K562 (cell line): Measurements from ENCODE around the gene TOMT. TPM values are rescaled to one million over a fixed set of nuclear protein-coding genes. Genes with fewer than 3 reads are reported as not detected.

Experiments used
- CCNT2 ChIP-seq: IDR thresholded peaks from 2 replicates; pipeline ENCODE4 v1.6.1; 2011; ENCODE audit warnings: borderline replicate concordance, low read depth, mild to moderate bottlenecking, moderate library complexity, mixed read lengths, low read length; ENCODE audit not compliant: insufficient read length; ENCODE audit errors: extremely low read depth
- ETV5 ChIP-seq: sonication (generic); formaldehyde crosslinking; IDR thresholded peaks from 2 replicates; pipeline ENCODE4 v1.4.0; 2020; ENCODE audit warnings: low read depth, mild to moderate bottlenecking, missing genetic modification reagents
- FOS ChIP-seq: IDR thresholded peaks from 3 replicates; pipeline ENCODE4 v1.6.1; 2011; ENCODE audit not compliant: insufficient read length; ENCODE audit errors: extremely low read depth
- KHSRP ChIP-seq: fragments of 450-650 bp; IDR thresholded peaks from 2 replicates; pipeline ENCODE4 v1.6.1; 2017
- MTA2 ChIP-seq: fragments of 450-650 bp; IDR thresholded peaks from 2 replicates; pipeline ENCODE4 v1.6.1; 2016; ENCODE audit warnings: low read depth
- NELFE ChIP-seq: IDR thresholded peaks from 2 replicates; pipeline ENCODE4 v1.6.1; 2011; ENCODE audit warnings: mild to moderate bottlenecking; ENCODE audit not compliant: insufficient read depth, insufficient read length
- NUFIP1 ChIP-seq: fragments of 450-650 bp; IDR thresholded peaks from 2 replicates; pipeline ENCODE4 v1.6.1; 2018; ENCODE audit not compliant: partially characterized antibody
- RHOXF2B ChIP-seq: fragments of 250-450 bp; sonication (Bioruptor Pico); conservative IDR thresholded peaks from 2 replicates; pipeline ENCODE4 v1.5.1; 2021
- TBP ChIP-seq: optimal IDR thresholded peaks from 2 replicates; pipeline ENCODE3; 2011; ENCODE audit warnings: low read depth, low read length, improper control_type of control experiment
- TCF7 ChIP-seq: sonication (generic); IDR thresholded peaks from 2 replicates; pipeline ENCODE4 v1.6.1; 2016; ENCODE audit warnings: antibody characterized with exemption, borderline replicate concordance
- TEAD4 ChIP-seq, 2 experiments: sonication (generic) in 1 of 2; formaldehyde crosslinking in 1 of 2; IDR thresholded peaks; 2 replicates each; pipeline versions ENCODE4 v1.6.1 to v1.8.0; 2012 to 2022; ENCODE audit warnings: borderline replicate concordance in 1 of 2, inconsistent platforms in 1 of 2, low read length in 1 of 2, mild to moderate bottlenecking in 1 of 2, missing genetic modification reagents in 1 of 2
- ZNF143 ChIP-seq: sonication (generic); formaldehyde crosslinking; IDR thresholded peaks from 2 replicates; pipeline ENCODE4 v1.9.0; 2022; ENCODE audit warnings: mild to moderate bottlenecking, missing genetic modification reagents
- ZNF212 ChIP-seq: fragments of 450-650 bp; formaldehyde crosslinking; IDR thresholded peaks from 2 replicates; pipeline ENCODE4 v1.4.0; 2020; ENCODE audit warnings: mild to moderate bottlenecking
- ZNF253 ChIP-seq: fragments of 250-450 bp; sonication (Bioruptor Pico); conservative IDR thresholded peaks from 2 replicates; pipeline ENCODE4 v1.6.1; 2021; ENCODE audit warnings: mild to moderate bottlenecking
- polyA plus RNA-seq, 8 experiments: library from polyadenylated mRNA; depleted of rRNA in 4 of 8; stranded (reverse) in 5 of 8; unstranded in 3 of 8; fragments of >200 nt; fragmentation: Nextera tagmentation in 2 of 8; fragmentation: Illumina TruSeq in 1 of 8; extraction: Ambion mirVana in 2 of 8; extraction: Trizol in 1 of 8; gene quantifications; 2 replicates each; pipeline versions ENCODE4 v1.2.1 to v1.2.3, GENCODE V29; 2011 to 2014; ENCODE audit warnings: inconsistent platforms in 1 of 8, missing spikeins in 1 of 8
- total RNA-seq, 7 experiments: library from RNA; depleted of rRNA in 6 of 7; stranded (reverse); fragments of >200 nt in 6 of 7; fragmentation: Illumina TruSeq in 2 of 7; extraction: Trizol in 2 of 7; gene quantifications; 2 replicates each; pipeline versions ENCODE4 v1.2.1 to v1.2.3, GENCODE V29; 2011 to 2021; ENCODE audit warnings: low replicate concordance in 1 of 7
- TF ChIP-seq, protein P1 (sequence below): fragments of 200-600 bp; sonication (generic); IDR thresholded peaks from one replicate; pipeline ENCODE4 v1.6.1; 2012; ENCODE audit warnings: mild to moderate bottlenecking, low read depth, low read length, inconsistent platforms
- TF ChIP-seq, protein P2 (sequence below): fragments of 450-650 bp; formaldehyde crosslinking; conservative IDR thresholded peaks from 2 replicates; pipeline ENCODE4 v1.4.0; 2022; ENCODE audit warnings: mild to moderate bottlenecking, missing genetic modification characterization

Gene TOMT
- total and polyA plus RNA-seq, 9 of the 15 experiments (the other 6 are each of a cell fraction or from before 2014, with no cell fraction given), result not detected

DNA sequence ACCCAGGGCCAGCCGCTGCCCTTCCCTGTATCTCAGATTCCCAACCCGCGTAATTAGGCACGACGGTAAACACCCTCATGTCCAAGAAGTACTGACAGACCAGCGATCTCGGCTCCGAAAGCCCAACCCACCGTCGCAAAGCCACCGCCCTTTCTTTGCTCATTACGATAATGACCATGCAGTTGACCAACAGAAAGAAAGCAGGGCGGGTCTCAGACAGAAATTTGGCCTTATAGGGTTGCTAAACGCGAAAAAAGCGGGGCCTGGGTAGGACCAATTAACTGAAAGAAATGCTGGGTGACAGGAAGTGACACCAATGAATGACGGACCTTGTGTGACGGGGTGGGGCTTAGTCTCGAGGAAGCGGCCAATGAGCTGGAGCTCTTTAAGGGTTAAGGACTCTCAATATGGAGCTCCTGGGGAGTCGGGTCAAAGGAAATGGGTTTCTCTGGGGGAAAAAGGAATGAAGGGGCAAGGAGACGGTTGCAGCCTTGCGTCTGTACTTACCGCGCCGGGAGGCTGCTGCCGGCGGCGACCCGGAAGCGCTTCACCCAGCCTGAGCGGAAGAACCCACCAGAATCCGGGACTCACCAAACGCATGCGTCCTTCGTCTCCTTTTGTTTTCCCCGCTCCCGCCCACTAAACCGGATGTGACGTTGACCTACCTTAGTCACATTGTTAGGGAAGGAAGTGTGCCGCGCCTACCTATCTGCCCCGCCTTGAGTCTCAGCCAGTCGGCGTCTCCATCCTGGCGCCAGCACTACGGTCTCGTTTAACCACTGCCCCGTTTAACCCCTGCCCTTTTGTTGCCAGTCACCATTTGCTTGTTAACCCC, 6.6 kb downstream of the TOMT start, which contains the start of gene ANAPC15 (continued):
- TF ChIP-seq, protein P1, sequence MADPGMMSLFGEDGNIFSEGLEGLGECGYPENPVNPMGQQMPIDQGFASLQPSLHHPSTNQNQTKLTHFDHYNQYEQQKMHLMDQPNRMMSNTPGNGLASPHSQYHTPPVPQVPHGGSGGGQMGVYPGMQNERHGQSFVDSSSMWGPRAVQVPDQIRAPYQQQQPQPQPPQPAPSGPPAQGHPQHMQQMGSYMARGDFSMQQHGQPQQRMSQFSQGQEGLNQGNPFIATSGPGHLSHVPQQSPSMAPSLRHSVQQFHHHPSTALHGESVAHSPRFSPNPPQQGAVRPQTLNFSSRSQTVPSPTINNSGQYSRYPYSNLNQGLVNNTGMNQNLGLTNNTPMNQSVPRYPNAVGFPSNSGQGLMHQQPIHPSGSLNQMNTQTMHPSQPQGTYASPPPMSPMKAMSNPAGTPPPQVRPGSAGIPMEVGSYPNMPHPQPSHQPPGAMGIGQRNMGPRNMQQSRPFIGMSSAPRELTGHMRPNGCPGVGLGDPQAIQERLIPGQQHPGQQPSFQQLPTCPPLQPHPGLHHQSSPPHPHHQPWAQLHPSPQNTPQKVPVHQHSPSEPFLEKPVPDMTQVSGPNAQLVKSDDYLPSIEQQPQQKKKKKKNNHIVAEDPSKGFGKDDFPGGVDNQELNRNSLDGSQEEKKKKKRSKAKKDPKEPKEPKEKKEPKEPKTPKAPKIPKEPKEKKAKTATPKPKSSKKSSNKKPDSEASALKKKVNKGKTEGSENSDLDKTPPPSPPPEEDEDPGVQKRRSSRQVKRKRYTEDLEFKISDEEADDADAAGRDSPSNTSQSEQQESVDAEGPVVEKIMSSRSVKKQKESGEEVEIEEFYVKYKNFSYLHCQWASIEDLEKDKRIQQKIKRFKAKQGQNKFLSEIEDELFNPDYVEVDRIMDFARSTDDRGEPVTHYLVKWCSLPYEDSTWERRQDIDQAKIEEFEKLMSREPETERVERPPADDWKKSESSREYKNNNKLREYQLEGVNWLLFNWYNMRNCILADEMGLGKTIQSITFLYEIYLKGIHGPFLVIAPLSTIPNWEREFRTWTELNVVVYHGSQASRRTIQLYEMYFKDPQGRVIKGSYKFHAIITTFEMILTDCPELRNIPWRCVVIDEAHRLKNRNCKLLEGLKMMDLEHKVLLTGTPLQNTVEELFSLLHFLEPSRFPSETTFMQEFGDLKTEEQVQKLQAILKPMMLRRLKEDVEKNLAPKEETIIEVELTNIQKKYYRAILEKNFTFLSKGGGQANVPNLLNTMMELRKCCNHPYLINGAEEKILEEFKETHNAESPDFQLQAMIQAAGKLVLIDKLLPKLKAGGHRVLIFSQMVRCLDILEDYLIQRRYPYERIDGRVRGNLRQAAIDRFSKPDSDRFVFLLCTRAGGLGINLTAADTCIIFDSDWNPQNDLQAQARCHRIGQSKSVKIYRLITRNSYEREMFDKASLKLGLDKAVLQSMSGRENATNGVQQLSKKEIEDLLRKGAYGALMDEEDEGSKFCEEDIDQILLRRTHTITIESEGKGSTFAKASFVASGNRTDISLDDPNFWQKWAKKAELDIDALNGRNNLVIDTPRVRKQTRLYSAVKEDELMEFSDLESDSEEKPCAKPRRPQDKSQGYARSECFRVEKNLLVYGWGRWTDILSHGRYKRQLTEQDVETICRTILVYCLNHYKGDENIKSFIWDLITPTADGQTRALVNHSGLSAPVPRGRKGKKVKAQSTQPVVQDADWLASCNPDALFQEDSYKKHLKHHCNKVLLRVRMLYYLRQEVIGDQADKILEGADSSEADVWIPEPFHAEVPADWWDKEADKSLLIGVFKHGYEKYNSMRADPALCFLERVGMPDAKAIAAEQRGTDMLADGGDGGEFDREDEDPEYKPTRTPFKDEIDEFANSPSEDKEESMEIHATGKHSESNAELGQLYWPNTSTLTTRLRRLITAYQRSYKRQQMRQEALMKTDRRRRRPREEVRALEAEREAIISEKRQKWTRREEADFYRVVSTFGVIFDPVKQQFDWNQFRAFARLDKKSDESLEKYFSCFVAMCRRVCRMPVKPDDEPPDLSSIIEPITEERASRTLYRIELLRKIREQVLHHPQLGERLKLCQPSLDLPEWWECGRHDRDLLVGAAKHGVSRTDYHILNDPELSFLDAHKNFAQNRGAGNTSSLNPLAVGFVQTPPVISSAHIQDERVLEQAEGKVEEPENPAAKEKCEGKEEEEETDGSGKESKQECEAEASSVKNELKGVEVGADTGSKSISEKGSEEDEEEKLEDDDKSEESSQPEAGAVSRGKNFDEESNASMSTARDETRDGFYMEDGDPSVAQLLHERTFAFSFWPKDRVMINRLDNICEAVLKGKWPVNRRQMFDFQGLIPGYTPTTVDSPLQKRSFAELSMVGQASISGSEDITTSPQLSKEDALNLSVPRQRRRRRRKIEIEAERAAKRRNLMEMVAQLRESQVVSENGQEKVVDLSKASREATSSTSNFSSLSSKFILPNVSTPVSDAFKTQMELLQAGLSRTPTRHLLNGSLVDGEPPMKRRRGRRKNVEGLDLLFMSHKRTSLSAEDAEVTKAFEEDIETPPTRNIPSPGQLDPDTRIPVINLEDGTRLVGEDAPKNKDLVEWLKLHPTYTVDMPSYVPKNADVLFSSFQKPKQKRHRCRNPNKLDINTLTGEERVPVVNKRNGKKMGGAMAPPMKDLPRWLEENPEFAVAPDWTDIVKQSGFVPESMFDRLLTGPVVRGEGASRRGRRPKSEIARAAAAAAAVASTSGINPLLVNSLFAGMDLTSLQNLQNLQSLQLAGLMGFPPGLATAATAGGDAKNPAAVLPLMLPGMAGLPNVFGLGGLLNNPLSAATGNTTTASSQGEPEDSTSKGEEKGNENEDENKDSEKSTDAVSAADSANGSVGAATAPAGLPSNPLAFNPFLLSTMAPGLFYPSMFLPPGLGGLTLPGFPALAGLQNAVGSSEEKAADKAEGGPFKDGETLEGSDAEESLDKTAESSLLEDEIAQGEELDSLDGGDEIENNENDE, result no peak
- TF ChIP-seq, protein P2, sequence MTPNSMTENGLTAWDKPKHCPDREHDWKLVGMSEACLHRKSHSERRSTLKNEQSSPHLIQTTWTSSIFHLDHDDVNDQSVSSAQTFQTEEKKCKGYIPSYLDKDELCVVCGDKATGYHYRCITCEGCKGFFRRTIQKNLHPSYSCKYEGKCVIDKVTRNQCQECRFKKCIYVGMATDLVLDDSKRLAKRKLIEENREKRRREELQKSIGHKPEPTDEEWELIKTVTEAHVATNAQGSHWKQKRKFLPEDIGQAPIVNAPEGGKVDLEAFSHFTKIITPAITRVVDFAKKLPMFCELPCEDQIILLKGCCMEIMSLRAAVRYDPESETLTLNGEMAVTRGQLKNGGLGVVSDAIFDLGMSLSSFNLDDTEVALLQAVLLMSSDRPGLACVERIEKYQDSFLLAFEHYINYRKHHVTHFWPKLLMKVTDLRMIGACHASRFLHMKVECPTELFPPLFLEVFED (CRISPR knock-in tag), result 0 out of 2 replicates have a peak, but pooled peaks have one; percentile 13
- TF ChIP-seq NUFIP1 (no peak), CCNT2 (no peak), MTA2 (peak; percentile 85), TCF7 (0 out of 2 replicates have a peak, but pooled peaks have one; percentile 25), TBP (peak; percentile 75), NELFE (no peak), ZNF212 (CRISPR knock-in tag) (no peak), KHSRP (no peak), ZNF253 (CRISPR knock-in tag) (no peak), FOS (peak; percentile 87), RHOXF2B (CRISPR knock-in tag) (peak; percentile 90), ZNF143 (CRISPR knock-in tag) (no peak), TEAD4 (IDR thresholded peaks at IDR 0.05; ENCODE audit: low read length) (peak; percentile 17; the same call in 1 of the 2 replicates), TEAD4 (CRISPR knock-in tag; IDR thresholded peaks at IDR 0.05; ENCODE audit: borderline replicate concordance) (no peak), ETV5 (CRISPR knock-in tag) (no peak; the same call in 1 of the 2 replicates)
